Brain microvascular endothelial cell (primary cell): ENCODE data around the gene RBM6.
A peak's percentile ranks its signal among the peaks of the same experiment; 100 is the strongest.

Source experiments
- DNase-seq: peaks from one replicate; pipeline ENCODE4 v3.0.0-alpha.2; 2020
- H3K27ac ChIP-seq: fragments of 250-450 bp; sonication (Bioruptor Pico); 2 replicates; pipeline ENCODE4 v1.5.1; 2020; ENCODE audit warnings: mild to moderate bottlenecking, moderate library complexity
- H3K27me3 ChIP-seq: fragments of 250-450 bp; sonication (Bioruptor Pico); replicated peaks from 2 replicates; pipeline ENCODE4 v1.5.1; 2020; ENCODE audit warnings: mild to moderate bottlenecking
- H3K36me3 ChIP-seq: fragments of 250-450 bp; sonication (Bioruptor Pico); replicated peaks from 2 replicates; pipeline ENCODE4 v1.5.1; 2020; ENCODE audit warnings: mild to moderate bottlenecking
- H3K4me3 ChIP-seq: 2 replicates; pipeline ENCODE4 v1.5.1; 2011; ENCODE audit warnings: low read depth, mild to moderate bottlenecking, control low read depth, low read length, moderate library complexity
- in situ Hi-C: cut with HindIII; loops from 2 replicates; pipeline ENCODE4 v1.10.0; 2017; ENCODE audit warnings: low sequenced_read_pairs, low pct_ligation_motif_present
- TF ChIP-seq, protein P1 (sequence below): IDR thresholded peaks from 2 replicates; pipeline ENCODE4 v1.5.1; 2011; ENCODE audit warnings: low read depth, mild to moderate bottlenecking, moderate library complexity, low read length, control low read depth, inconsistent platforms; ENCODE audit errors: missing control alignments

Gene RBM6

DNA sequence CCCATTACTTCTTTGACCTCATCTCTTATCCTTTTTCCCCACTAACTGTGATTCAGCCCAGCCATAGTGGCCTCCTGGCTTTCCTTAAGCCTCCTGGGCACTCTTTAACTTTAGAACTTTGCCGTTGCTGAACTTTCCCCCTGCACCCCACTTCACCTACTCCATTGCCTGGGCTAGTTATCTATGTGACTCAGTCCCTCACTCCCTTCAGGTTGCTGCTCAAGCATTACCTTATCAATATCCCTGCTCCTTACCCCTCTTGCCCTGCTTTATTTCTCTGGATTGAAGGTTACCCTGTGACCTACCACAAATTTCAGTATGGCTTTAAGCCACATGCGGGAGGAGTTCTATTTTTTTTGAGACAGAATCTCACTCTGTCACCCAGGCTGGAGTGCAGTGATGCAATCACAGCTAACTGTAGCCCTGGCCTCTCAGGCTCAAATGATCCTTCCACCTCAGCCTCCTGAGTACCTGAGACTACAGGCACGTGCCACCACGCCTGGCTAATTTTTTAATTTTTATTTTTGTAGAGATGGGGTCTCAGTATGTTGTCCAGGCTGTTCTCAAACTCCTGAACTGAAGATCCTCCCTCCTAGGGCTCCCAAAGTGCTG is 13.7 kb upstream of the RBM6 start:
- Histone ChIP-seq H3K36me3 (no peaks in the 10 kb centered on the region), H3K27ac (no peak overlapping the region), H3K27me3 (no peaks in the 10 kb centered on the region), H3K4me3 (no peak overlapping the region)
- no peak for DNase-seq
- in situ Hi-C loops, result no loop called here
- TF ChIP-seq, protein P1, sequence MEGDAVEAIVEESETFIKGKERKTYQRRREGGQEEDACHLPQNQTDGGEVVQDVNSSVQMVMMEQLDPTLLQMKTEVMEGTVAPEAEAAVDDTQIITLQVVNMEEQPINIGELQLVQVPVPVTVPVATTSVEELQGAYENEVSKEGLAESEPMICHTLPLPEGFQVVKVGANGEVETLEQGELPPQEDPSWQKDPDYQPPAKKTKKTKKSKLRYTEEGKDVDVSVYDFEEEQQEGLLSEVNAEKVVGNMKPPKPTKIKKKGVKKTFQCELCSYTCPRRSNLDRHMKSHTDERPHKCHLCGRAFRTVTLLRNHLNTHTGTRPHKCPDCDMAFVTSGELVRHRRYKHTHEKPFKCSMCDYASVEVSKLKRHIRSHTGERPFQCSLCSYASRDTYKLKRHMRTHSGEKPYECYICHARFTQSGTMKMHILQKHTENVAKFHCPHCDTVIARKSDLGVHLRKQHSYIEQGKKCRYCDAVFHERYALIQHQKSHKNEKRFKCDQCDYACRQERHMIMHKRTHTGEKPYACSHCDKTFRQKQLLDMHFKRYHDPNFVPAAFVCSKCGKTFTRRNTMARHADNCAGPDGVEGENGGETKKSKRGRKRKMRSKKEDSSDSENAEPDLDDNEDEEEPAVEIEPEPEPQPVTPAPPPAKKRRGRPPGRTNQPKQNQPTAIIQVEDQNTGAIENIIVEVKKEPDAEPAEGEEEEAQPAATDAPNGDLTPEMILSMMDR, result no peak

DNA sequence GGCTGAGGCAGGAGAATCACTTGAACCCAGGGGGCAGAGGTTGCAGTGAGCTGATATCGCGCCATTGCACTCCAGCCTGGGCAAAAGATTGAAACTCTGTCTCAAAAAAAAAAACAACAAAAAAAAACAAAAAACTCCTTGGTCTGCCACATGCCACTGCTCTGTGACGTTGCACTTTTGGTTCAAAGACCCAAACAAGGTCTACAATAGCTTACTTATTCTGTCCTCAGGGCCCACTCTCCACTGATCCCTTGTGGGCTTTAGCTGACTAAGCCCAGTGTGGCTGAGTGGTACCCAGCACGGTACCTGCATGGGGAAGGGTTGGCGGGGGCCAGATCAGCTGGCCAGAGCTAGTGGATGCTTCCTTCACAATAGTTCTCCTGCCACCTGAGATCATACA is 12.2 kb upstream of the RBM6 start:
- no peak for DNase-seq
- H3K4me3 ChIP-seq, result no peak overlapping the region
- TF ChIP-seq, protein P1, result no peak
- in situ Hi-C loops, result no loop called here
- H3K27me3 ChIP-seq, result no peaks in the 10 kb centered on the region
- no peaks in the 10 kb centered on the region for H3K36me3 ChIP-seq
- no peak overlapping the region for H3K27ac ChIP-seq

DNA sequence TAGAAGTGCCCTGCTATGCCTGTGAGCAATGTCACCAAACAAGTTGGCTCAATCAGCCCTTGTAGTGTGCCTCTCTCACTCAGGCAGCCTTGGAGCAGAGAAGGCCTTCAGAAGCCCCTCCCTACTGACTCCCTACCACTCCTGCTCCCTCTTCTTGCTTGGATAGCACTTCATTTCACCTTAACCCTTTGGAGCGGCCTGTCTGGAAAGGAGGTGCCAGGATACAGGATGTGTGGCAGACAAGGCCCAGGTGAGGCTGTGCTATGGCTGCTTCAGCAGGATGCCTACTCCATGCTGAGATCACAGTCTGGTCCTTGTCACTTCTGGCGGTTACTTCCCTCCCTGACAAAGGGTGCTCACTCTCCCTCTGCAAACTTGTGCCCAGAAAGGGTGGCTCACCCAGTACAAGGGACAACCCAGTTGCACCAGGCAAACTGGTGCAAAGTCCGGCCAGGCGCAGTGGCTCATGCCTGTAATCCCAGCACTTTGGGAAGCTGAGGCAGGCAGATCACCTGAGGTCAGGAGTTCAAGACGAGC is 11.4 kb upstream of the RBM6 start:
- in situ Hi-C loops, result no loop called here
- no peak overlapping the region for H3K4me3 ChIP-seq
- TF ChIP-seq, protein P1, result no peak
- no peak for DNase-seq
- H3K36me3 ChIP-seq, result no peaks in the 10 kb centered on the region
- H3K27ac ChIP-seq, result no peak overlapping the region
- no peaks in the 10 kb centered on the region for H3K27me3 ChIP-seq

- peak within 1 kb of the TSS; percentile 84 for H3K4me3 ChIP-seq
- DNase-seq, result peak; percentile 88
- H3K27ac ChIP-seq, result peak within 1 kb of the TSS; percentile 61
- in situ Hi-C loops, result no loop called here
- H3K36me3 ChIP-seq, result no peaks in the 10 kb centered on the region
- H3K27me3 ChIP-seq, result no peaks in the 10 kb centered on the region
- TF ChIP-seq, protein P1, result peak; percentile 61
Observed at GRCh38 chr3:49929291-49930167, 10.4 kb upstream of the RBM6 start, which contains the start of gene MON1A. TSS of gene MON1A (minus strand) at chr3:49929811. CDS start at chr3:49913346, 16,465 bp downstream.

DNA sequence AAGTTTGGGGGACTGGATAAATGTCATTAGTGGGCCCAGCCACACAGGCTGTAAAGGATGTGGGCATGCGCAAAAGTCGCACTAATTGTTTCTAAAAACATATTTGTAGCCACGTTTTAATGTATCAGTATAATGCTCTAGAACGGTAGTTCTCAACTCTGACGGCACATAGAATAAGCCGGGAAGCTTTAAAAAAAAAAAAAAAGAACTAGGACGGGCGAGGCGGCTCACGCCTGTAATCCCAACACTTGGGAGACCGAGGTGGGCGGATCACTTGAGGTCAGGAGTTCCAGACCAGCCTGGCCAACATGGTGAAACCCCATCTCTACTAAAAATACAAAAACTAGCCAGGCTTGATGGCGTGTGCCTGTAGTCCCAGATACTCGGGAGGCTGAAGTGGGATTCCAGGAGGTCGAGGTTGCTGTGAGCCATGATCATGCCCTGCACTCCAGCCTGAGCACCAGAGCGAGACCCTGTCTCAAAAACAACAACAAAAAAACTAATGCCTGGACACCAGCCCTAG is 9.7 kb upstream of the RBM6 start:
- Histone ChIP-seq H3K27ac (peak overlapping the region; percentile 61), H3K4me3 (peak overlapping the region; percentile 84), H3K36me3 (no peaks in the 10 kb centered on the region), H3K27me3 (no peaks in the 10 kb centered on the region)
- TF ChIP-seq, protein P1, result no peak
- DNase-seq, result no peak
- in situ Hi-C loops, result no loop called here
